Brain microvascular endothelial cell (primary cell): ENCODE measurements around the gene CCDC80.
A peak's percentile ranks its signal among the peaks of the same experiment; 100 is the strongest.

Experiments used
- DNase-seq: peaks from one replicate; pipeline ENCODE4 v3.0.0-alpha.2; 2020
- H3K27ac ChIP-seq: fragments of 250-450 bp; sonication (Bioruptor Pico); 2 replicates; pipeline ENCODE4 v1.5.1; 2020; ENCODE audit warnings: mild to moderate bottlenecking, moderate library complexity
- H3K27me3 ChIP-seq: fragments of 250-450 bp; sonication (Bioruptor Pico); replicated peaks from 2 replicates; pipeline ENCODE4 v1.5.1; 2020; ENCODE audit warnings: mild to moderate bottlenecking
- H3K36me3 ChIP-seq: fragments of 250-450 bp; sonication (Bioruptor Pico); replicated peaks from 2 replicates; pipeline ENCODE4 v1.5.1; 2020; ENCODE audit warnings: mild to moderate bottlenecking
- H3K4me3 ChIP-seq: 2 replicates; pipeline ENCODE4 v1.5.1; 2011; ENCODE audit warnings: low read depth, mild to moderate bottlenecking, control low read depth, low read length, moderate library complexity
- in situ Hi-C: cut with HindIII; loops from 2 replicates; pipeline ENCODE4 v1.10.0; 2017; ENCODE audit warnings: low sequenced_read_pairs, low pct_ligation_motif_present
- TF ChIP-seq, protein P1 (sequence below): IDR thresholded peaks from 2 replicates; pipeline ENCODE4 v1.5.1; 2011; ENCODE audit warnings: low read depth, mild to moderate bottlenecking, moderate library complexity, low read length, control low read depth, inconsistent platforms; ENCODE audit errors: missing control alignments

Gene CCDC80

DNA sequence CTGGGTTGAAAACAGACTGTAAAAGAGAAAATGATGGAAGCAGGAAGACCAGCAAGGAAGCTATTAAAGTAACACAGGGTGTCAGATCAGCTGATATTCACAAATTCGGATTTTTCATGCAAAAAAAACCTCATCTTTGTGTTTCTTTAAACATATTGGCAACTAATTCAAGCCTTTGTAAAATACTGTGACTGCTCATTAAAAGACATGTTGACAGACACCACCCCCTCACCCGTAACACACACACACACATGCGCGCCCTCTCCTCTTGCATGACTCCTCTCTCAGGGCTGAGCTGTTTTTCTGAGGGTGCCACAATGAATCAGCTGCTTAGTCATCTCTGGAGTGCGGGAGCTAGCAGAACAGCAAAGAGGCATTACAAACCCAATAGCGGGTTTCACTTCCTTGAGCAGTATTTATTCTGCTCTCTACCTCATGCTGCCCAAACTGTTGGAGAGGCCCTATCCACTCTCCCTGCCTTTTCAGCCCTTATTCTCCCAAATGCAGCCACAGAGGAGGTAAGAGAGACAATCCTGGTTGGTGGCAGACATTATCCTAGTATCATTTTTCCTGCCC lies 35.8 kb upstream of the CCDC80 start:
- TF ChIP-seq, protein P1, sequence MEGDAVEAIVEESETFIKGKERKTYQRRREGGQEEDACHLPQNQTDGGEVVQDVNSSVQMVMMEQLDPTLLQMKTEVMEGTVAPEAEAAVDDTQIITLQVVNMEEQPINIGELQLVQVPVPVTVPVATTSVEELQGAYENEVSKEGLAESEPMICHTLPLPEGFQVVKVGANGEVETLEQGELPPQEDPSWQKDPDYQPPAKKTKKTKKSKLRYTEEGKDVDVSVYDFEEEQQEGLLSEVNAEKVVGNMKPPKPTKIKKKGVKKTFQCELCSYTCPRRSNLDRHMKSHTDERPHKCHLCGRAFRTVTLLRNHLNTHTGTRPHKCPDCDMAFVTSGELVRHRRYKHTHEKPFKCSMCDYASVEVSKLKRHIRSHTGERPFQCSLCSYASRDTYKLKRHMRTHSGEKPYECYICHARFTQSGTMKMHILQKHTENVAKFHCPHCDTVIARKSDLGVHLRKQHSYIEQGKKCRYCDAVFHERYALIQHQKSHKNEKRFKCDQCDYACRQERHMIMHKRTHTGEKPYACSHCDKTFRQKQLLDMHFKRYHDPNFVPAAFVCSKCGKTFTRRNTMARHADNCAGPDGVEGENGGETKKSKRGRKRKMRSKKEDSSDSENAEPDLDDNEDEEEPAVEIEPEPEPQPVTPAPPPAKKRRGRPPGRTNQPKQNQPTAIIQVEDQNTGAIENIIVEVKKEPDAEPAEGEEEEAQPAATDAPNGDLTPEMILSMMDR: no peak
- Histone ChIP-seq H3K27me3 (no peaks in the 10 kb centered on the region), H3K27ac (peak overlapping the region; percentile 67), H3K4me3 (no peak overlapping the region), H3K36me3 (no peaks in the 10 kb centered on the region)
- in situ Hi-C loops: no loop called here
- peak; percentile 94 for DNase-seq

DNA sequence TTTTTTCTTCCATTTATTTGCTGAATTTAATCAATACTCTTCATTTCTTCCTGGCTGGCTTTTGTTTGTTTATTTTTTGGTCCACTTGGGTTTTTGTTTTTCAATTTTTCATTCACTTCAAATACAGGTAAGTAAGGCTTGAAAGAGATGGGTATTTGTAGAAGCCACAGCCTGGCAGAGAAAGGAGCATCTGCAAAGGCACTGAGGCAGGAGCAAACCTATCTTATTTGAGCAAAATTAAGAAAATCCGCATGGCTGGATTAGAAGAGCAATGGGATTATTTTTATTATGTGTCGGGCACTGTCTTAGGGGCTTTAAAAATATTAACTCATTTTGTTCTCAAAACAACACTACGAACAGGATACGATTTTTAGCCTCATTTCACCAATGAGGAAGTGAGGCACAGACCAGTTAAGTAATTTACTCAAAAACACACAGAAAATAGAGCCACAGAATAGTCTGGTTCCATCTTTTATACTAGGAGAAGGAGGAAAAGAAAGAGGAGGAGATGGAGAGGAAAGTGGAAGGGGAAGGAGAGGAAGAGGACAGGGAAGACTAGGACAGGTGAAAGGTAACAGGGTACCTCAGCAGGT lies 35.1 kb upstream of the CCDC80 start:
- Histone ChIP-seq H3K27ac (peak overlapping the region; percentile 67), H3K36me3 (no peaks in the 10 kb centered on the region), H3K27me3 (no peaks in the 10 kb centered on the region), H3K4me3 (no peak overlapping the region)
- TF ChIP-seq, protein P1: no peak
- DNase-seq: no peak
- in situ Hi-C loops: no loop called here

DNA sequence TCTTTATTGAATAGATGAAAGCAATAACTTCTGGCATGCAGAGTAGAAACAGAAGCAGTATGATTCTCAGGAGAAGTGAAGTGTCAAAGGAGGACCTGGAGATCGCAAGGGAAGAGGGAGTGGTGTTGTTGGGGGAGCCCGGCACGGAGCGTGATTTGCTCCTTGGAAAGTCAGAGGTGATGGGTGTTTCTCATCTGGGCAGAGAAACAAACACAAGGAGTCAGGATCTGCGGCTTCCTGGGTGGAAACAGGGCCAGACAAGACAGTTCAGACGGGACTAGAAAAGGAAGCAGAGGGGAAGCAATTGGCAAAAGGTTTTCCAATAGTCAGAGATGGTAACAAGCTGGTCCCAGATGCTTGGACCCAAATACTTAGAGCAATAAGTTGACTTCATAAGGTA lies 34.4 kb upstream of the CCDC80 start:
- DNase-seq: no peak
- TF ChIP-seq, protein P1: no peak

DNA sequence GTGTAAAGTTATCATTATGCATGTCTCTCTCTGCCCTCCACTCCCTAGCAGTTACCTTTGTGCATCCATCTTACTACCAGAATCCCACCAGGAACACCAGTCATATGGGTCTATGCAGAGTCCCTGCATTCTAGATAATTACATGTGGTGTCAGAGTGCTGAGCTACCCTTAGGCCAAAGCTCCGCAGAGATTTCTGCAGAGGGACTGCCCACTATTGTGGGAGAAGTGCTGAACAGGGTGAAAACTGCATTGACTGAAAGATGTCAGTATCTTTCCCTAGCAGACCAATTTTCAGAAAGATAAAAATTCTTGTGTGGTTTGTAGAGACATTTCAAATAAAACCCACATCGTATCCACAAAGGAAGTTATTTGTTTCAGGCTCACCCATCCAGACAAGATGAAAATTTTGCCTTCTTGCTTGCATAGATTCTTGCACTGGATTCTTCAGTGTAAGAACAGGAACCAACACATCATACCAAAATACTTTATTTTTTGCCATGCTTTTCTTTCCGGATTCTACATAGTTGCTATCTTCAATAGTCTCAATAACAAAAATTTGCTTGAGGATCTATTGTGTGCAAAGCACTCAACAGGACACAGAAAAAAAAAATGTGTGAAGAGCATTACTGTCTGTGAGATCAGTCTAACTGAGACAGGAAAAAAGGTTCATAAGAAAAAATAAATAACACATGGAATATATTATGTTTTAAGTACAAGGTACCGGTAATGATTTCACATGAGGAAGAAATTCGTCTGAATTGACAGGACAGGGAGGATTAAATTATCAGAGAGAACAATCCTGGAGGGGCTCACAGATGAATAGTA lies 32.0 kb upstream of the CCDC80 start:
- in situ Hi-C loops: no loop called here

More for the DNA sequence above, 34.4 kb upstream of the CCDC80 start:
- no peak overlapping the region for H3K4me3 ChIP-seq
- H3K27me3 ChIP-seq: no peaks in the 10 kb centered on the region
- H3K36me3 ChIP-seq: no peaks in the 10 kb centered on the region
- peak overlapping the region; percentile 39 for H3K27ac ChIP-seq
- in situ Hi-C loops: no loop called here

GRCh38 chr3:112671930-112672715 lies 31.2 kb upstream of the CCDC80 start:
- in situ Hi-C loops: no loop called here
- Histone ChIP-seq H3K27ac (peak overlapping the region; percentile 82), H3K27me3 (no peaks in the 10 kb centered on the region), H3K4me3 (no peak overlapping the region), H3K36me3 (no peaks in the 10 kb centered on the region)
- peak; percentile 92 for DNase-seq
- TF ChIP-seq, protein P1: no peak

More for the DNA sequence above, 32.0 kb upstream of the CCDC80 start:
- Histone ChIP-seq H3K27ac (peak overlapping the region; percentile 82), H3K27me3 (no peaks in the 10 kb centered on the region), H3K4me3 (no peak overlapping the region), H3K36me3 (no peaks in the 10 kb centered on the region)
- DNase-seq: no peak
- TF ChIP-seq, protein P1: no peak
